Upper lobe of right lung (tissue), 1 donor: ENCODE measurements around the gene FILIP1. TPM values are rescaled to one million over a fixed set of nuclear protein-coding genes. Genes with fewer than 3 reads are reported as not detected.

Experiments
- ATAC-seq: fragments of 200-7000 bp; cut with Tn5 transposase; one replicate; pipeline ENCODE4 v1.9.1; 2020; ENCODE audit warnings: mild to moderate bottlenecking, moderate library complexity
- DNase-seq: peaks from one replicate; pipeline ENCODE4 v3.0.0-alpha.2; 2020
- H3K27ac ChIP-seq: fragments of 200-600 bp; one replicate; pipeline ENCODE4 v1.8.0; 2022
- H3K27me3 ChIP-seq: fragments of 200-600 bp; one replicate; pipeline ENCODE4 v1.8.0; 2022; ENCODE audit warnings: mild to moderate bottlenecking
- H3K36me3 ChIP-seq: fragments of 200-600 bp; one replicate; pipeline ENCODE4 v1.8.0; 2022
- H3K4me1 ChIP-seq: fragments of 200-600 bp; one replicate; pipeline ENCODE4 v1.8.0; 2022
- H3K4me3 ChIP-seq: fragments of 200-600 bp; one replicate; pipeline ENCODE4 v1.8.0; 2022; ENCODE audit warnings: mild to moderate bottlenecking
- H3K9me3 ChIP-seq: fragments of 200-600 bp; one replicate; pipeline ENCODE4 v1.8.0; 2022
- intact Hi-C: fragments of 100-400 bp; cut with DNase I; formaldehyde crosslinking; loops from one replicate; pipeline ENCODE4 v1.11.0; 2022
- total RNA-seq: library from RNA; stranded (reverse); fragmentation: NEBNext Ultra II Directional; extraction: Animal tissue kit (Norgen Biotek cat#: 25700); gene quantifications from one replicate; pipeline ENCODE4 v1.2.1, GENCODE V29; 2021
- TF ChIP-seq, protein P1 (sequence below): fragments of 200-600 bp; IDR thresholded peaks from one replicate; pipeline ENCODE4 v1.8.0; 2022; ENCODE audit warnings: antibody characterized with exemption
- donor health status: DM: no; HTN: yes; CAD: no; lungs with severe emphysema.

FILIP1 gene
- total RNA-seq, 1 donor from 2014 or later = 21.6 TPM

DNA sequence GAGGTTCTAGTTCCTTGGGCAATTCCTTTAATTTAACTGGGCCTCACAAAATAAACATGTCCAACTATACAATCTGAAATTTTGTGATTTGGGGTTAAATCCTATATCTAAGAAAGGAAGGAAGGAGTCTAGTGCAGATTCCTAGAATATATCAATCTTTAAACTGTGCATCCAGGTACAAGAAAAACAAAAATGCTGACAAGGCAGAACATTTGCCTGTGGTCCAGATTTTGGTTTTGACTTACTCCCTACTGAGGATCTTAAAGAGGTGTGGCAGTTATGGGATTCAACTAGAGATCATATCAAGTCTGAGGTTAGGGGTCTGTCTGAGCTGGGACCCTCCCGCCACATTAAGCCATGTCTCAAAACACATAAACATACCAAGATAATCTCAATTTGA lies 232.3 kb downstream of the FILIP1 start:
- H3K36me3 ChIP-seq = peaks cover 90% of the 10 kb centered on the region

DNA sequence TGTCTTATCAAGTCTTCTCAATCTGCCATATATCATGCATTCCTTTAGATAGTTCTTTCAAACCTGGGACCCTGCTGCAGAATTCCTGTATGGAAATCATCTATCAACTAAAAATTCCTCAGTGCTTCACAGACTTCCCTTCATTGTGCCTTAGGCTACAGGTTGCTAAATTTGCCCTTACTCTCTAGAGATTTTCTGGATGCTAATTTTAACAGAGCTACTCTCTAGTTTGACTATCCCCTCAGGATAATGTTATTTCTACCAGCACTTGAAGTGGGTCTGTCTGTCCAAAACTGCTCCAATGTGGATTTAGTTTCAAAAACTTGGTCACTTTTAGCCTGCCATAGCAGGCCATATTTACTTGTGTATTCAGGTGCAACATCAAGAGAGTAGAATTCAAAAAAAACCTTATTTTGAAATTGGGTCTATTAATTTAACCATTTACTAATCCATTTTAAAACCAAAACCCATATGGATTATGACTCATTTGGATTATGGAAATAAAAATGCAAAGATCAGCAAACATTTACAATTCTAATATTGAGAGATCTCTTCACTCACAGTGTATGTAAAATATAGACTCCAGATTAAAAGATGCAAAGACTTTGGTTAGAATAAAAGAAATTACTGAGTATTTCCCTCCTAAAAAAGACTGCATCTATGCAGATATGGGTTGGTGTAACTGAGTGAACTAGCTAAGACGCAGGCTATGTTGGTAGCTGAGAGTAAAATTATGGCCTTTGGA lies 236.1 kb downstream of the FILIP1 start:
- Histone ChIP-seq H3K27me3 (no peaks in the 10 kb centered on the region), H3K4me1 (no peaks in the 10 kb centered on the region), H3K4me3 (no peak overlapping the region), H3K27ac (no peak overlapping the region), H3K36me3 (peaks cover 91% of the 10 kb centered on the region), H3K9me3 (no peaks in the 10 kb centered on the region)
- TF ChIP-seq, protein P1, sequence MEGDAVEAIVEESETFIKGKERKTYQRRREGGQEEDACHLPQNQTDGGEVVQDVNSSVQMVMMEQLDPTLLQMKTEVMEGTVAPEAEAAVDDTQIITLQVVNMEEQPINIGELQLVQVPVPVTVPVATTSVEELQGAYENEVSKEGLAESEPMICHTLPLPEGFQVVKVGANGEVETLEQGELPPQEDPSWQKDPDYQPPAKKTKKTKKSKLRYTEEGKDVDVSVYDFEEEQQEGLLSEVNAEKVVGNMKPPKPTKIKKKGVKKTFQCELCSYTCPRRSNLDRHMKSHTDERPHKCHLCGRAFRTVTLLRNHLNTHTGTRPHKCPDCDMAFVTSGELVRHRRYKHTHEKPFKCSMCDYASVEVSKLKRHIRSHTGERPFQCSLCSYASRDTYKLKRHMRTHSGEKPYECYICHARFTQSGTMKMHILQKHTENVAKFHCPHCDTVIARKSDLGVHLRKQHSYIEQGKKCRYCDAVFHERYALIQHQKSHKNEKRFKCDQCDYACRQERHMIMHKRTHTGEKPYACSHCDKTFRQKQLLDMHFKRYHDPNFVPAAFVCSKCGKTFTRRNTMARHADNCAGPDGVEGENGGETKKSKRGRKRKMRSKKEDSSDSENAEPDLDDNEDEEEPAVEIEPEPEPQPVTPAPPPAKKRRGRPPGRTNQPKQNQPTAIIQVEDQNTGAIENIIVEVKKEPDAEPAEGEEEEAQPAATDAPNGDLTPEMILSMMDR = no peak
- DNase-seq (no peak), ATAC-seq (no peak)
- intact Hi-C loops = no loop called here

More for the DNA sequence above, 232.3 kb downstream of the FILIP1 start:
- DNase-seq (no peak), ATAC-seq (no peak)
- no peak overlapping the region for H3K27ac ChIP-seq
- intact Hi-C loops = loop anchor here (10.0 kb wide), 1 partner anchor 264 kb away; no protein-coding TSS in a partner anchor
- H3K27me3 ChIP-seq = no peaks in the 10 kb centered on the region
- H3K4me1 ChIP-seq = no peaks in the 10 kb centered on the region
- no peaks in the 10 kb centered on the region for H3K9me3 ChIP-seq
- TF ChIP-seq, protein P1 = no peak
- H3K4me3 ChIP-seq = no peak overlapping the region

DNA sequence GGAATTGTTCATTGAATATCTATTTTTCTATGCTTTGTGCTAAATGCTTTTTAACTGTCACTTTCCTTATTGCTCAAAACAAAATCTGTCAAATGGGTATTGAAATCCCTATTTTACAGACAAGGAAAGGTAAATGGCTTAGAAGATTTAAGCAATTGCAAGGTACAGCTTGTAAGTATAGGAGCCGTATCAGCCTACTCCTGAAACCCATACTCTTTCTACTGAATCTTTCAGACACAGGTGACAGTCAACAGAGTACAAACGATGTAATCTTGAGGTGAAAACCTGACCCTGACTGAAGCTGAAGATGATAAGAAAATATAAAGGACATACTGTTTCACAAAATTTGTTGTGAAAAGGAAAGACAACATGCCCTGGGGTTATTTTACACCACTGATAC lies 243.0 kb downstream of the FILIP1 start:
- DNase-seq (no peak), ATAC-seq (no peak)
- H3K36me3 ChIP-seq = peaks cover 41% of the 10 kb centered on the region
- intact Hi-C loops = no loop called here
- H3K4me3 ChIP-seq = no peak overlapping the region
- TF ChIP-seq, protein P1 = no peak
- no peaks in the 10 kb centered on the region for H3K9me3 ChIP-seq
- H3K27me3 ChIP-seq = no peaks in the 10 kb centered on the region
- H3K27ac ChIP-seq = no peak overlapping the region
- no peaks in the 10 kb centered on the region for H3K4me1 ChIP-seq

DNA sequence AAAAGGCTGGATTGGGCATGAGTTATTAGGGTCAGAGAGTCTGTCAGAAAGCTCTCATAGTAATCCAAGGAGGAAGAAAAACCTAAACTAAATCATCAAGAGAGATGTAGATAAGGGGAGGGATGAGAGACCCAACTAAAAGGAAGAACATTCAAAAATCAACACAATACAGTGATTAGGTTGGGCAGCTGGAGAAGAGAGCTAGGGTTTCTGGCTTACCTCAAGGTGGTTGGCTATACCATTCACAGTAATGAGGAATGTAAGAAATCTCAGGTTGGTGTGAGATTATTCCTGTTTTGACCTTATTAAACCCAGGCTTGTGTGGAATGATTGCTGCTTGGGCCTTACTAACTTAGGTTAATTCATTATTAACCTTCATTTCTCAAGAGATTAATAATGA lies 243.8 kb downstream of the FILIP1 start:
- no peak for ATAC-seq
- no peaks in the 10 kb centered on the region for H3K9me3 ChIP-seq
- TF ChIP-seq, protein P1 = no peak
- peaks cover 34% of the 10 kb centered on the region for H3K36me3 ChIP-seq
- intact Hi-C loops = no loop called here
- H3K27ac ChIP-seq = no peak overlapping the region
- no peak overlapping the region for H3K4me3 ChIP-seq
- H3K4me1 ChIP-seq = no peaks in the 10 kb centered on the region
- H3K27me3 ChIP-seq = no peaks in the 10 kb centered on the region
- DNase-seq = no peak

DNA sequence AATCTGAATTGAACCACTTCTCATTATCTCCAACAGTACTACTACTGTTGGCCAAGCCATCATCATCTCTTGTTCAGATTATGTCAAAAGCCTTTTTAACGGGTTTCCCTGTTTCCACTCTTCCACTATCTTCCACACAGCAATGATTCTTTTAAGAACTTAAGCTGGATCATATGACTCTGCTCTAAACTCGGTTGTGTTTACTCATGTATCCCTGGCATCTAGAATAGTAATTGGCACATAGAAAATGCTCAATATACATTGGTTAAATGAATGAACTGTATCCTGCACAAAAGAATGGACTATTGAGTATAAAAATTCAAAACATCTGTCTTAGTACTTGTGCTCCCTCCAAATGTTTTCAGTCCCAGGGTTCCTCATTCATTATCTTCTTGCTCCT lies 247.2 kb downstream of the FILIP1 start:
- no peaks in the 10 kb centered on the region for H3K9me3 ChIP-seq
- H3K27ac ChIP-seq = no peak overlapping the region
- TF ChIP-seq, protein P1 = no peak
- ATAC-seq = no peak
- H3K4me3 ChIP-seq = no peak overlapping the region
- H3K27me3 ChIP-seq = no peaks in the 10 kb centered on the region
- peaks cover 1% of the 10 kb centered on the region for H3K36me3 ChIP-seq
- peaks cover 7% of the 10 kb centered on the region for H3K4me1 ChIP-seq
- intact Hi-C loops = no loop called here
- no peak for DNase-seq
